Measurements from ENCODE around the gene CDKN1C.

CDKN1C gene

GRCh38 chr11:2841411-2842190 is 44.0 kb downstream of the CDKN1C start:
- no peak for DNase-seq

- no peak for DNase-seq
Observed at GRCh38 chr11:2839395-2839943, 46.1 kb downstream of the CDKN1C start.

DNA sequence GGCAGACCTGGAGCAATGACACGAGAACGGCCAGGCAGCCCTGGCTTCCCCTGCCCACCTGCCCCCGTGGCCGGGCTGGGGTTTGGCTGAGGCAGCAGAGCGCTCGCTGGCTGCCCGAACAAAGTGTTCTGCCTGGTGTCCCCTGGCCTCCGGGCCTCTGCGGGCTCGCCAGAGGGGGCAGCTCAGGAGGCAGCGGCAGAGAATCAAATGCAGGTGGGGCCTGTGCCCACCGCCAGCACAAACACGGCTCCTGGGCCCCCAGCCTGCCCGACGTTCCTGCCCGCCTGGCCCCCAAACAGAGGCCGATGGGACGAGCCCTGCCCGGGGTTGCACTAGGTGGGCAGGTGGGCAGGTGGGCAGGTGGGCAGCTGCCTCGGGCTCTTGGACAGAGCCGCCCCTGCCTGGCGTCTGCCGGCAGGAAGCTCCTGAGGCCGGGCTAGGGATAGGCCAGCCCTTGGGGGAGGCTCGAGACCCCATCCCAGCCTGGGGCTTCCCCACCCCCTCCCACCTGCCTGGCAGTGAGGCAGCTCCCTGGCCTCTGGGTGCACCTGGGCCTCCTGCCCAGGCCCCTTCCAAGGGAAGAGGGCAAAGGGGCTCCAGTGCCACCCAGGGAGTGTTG is 46.8 kb downstream of the CDKN1C start:
- DNase-seq, result no peak

- DNase-seq, result no peak
Observed at GRCh38 chr11:2838091-2838490, 47.5 kb downstream of the CDKN1C start.

DNA sequence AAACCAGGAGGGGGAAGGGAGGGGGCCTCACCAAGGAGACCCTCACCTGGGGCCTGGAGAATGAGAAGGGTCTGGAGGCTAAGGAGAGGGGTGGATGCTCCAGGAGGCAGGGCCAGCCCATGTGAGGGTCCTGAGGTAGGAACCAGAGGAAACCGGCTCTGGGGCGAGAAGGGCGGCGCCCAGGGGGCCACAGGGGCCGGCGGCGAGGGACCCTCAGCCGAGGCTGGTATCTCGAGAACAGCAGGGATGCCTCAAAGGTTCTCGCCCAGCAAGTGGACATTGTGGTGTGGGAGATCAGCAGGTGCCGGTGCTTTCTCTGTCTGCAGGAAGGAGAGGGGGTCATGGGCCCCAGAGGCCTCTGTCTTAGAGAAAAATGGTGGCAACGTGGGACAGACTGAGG is 47.9 kb downstream of the CDKN1C start:
- DNase-seq, result no peak

DNA sequence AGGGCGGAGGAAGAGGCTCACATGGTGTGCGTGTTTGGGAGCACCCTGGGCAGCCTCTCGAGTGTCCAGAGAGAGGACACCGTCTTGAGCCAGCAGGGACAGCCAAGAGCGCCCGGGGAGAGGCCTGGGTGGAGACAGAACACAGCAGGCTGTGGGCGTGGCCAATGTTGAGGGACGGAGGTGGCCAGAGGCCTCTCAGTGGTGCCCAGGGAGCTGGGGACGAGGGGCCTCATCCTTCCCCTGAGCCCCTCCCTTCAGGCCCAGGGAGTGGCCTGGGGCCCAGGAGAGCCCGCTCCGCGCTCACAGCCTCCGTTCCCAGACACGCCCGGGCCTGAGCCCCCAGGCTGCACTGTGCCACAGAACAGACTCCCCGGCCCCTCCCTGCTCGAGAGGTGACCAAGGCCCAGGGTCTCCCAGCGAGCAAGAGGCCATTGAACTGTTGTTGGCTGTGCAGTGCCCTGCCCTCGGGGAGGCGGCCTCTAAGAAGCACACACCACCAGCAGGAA is 48.4 kb downstream of the CDKN1C start:
- no peak for DNase-seq

GRCh38 chr11:2836315-2837095 is 49.1 kb downstream of the CDKN1C start:
- DNase-seq, result no peak

DNA sequence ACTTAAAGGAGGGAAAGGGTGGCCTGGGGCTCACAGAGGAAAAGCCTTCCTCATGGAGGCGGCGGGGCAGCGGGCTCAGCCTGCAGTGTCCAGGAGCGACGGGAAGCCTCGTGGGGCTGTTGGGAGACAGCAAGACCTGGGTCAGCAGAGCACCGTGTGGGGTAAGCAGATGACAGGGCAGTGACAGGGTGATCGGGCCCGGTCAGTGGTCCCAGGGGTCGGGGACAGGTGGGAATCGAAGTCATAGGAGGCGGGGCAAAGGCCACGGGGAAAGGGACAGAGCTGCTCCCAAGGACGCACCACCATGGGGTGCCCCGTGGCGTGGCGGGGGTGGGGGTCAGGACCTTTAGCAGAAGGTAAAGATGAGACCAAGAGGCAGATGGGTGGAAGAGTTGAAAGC is 49.8 kb downstream of the CDKN1C start:
- no peak for DNase-seq

- DNase-seq, result no peak
Observed at GRCh38 chr11:2835296-2835695, 50.3 kb downstream of the CDKN1C start.

- no peak for DNase-seq
Observed at GRCh38 chr11:2834503-2835273, 50.9 kb downstream of the CDKN1C start.

GRCh38 chr11:2833716-2834502 is 51.7 kb downstream of the CDKN1C start:
- DNase-seq, result no peak
